A549 treated with DMSO at 1 μM for 4 hours (cell line): ENCODE results near the gene CLEC4E. TPM values are rescaled to one million over a fixed set of nuclear protein-coding genes. Genes with fewer than 3 reads are reported as not detected.

ENCODE experiments used
- total RNA-seq: library from RNA; stranded (reverse); fragments of 200-300 nt; extraction: Qiagen RNA extraction; gene quantifications from 5 replicates; pipeline ENCODE4 v1.2.3, GENCODE V29; 2022; ENCODE audit warnings: low read depth

The CLEC4E gene, protein sequence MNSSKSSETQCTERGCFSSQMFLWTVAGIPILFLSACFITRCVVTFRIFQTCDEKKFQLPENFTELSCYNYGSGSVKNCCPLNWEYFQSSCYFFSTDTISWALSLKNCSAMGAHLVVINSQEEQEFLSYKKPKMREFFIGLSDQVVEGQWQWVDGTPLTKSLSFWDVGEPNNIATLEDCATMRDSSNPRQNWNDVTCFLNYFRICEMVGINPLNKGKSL
- total RNA-seq: 0.37 to 0.74 TPM (median 0.41 TPM) in 5 replicates

DNA sequence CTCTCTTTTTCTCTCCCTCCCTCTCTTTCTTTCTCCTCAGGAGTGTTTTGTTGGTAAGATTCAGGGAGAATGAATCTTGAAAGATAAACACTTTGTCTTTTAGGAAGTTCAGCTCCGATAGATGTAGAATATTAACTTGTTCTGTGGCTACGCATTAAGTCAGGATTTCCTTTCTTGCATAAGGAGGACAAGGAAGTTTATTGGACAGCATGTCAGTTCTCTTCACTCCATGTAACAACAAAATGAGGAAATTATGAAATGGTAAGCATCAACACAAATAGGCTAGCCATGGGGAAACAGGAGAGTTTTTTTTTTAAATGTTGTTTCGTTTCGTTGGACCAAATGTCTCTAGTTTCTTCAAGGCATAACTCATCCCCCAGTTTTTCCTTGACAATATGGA is at the start of gene CLEC4E:
TSS of gene CLEC4E (minus strand) at position 75 of the 400 bp plus-strand sequence. CDS start 108 bp downstream, outside the sequence.

DNA sequence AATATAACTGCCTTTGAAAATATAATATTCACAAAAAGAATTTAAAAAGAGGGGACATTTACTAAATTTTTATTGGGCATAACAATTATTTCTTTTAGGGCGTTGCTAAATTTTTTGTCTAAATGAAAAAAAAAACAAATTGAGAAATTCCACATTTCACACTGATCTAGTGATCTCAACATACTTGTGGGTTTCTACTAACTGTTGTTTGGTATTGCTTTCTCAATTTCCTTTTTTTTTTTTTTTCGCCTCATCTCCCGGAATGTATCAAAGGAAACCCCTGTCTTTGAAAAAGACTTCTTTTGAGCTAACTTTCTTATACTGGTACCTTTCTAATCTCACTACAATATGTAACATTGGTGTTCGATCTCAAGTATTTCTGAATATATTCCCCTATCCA is 27.4 kb downstream of the CLEC4E start, which contains the start of gene CLEC4D:
TSS of gene CLEC4D (plus strand) at position 248 of the 400 bp plus-strand sequence. CDS start 230 bp downstream, outside the sequence.

Other genes starting within 250 kb of the CLEC4E start
- gene CLEC6A, start 84.9 kb downstream of the CLEC4E start, total RNA-seq: not detected in 5 replicates
- gene CLEC4D, start 27.4 kb downstream of the CLEC4E start, total RNA-seq: not detected in 5 replicates
- gene AICDA, start 72.0 kb upstream of the CLEC4E start, total RNA-seq: 0.03 to 0.26 TPM (median 0.05 TPM) in 5 replicates
- gene MFAP5, start 121.9 kb upstream of the CLEC4E start, total RNA-seq: 0.07 to 0.86 TPM (median 0.16 TPM) in 4 of 5 replicates, not detected in the other
- gene RIMKLB, start 157.1 kb upstream of the CLEC4E start, total RNA-seq: 15.9 to 17.5 TPM (median 16.5 TPM) in 5 replicates